Neuronal stem cell (in vitro differentiated cells): Measurements from ENCODE around the gene DOLPP1.
A peak's percentile ranks its signal among the peaks of the same experiment; 100 is the strongest.

Source experiments
- DNase-seq: peaks from one replicate; pipeline ENCODE4 v3.0.0-alpha.2; 2013; ENCODE audit warnings: low spot score
- H2AFZ ChIP-seq: one replicate; pipeline ENCODE4 v1.6.1; 2013; ENCODE audit warnings: mild to moderate bottlenecking, low read length, inconsistent platforms
- H2AK5ac ChIP-seq: 2 replicates; pipeline ENCODE4 v1.6.1; 2013; ENCODE audit warnings: low read depth, mild to moderate bottlenecking, inconsistent platforms, low read length, moderate library complexity, mixed read lengths
- H2BK120ac ChIP-seq: 2 replicates; pipeline ENCODE4 v1.6.1; 2013; ENCODE audit warnings: low read depth, mild to moderate bottlenecking, inconsistent platforms, low read length, moderate library complexity, mixed read lengths
- H2BK12ac ChIP-seq: one replicate; pipeline ENCODE4 v1.6.1; 2013; ENCODE audit warnings: low read length, inconsistent platforms
- H2BK15ac ChIP-seq: 2 replicates; pipeline ENCODE4 v1.6.1; 2013; ENCODE audit warnings: mild to moderate bottlenecking, low read length, inconsistent platforms, mixed read lengths
- H2BK5ac ChIP-seq: one replicate; pipeline ENCODE4 v1.6.1; 2013; ENCODE audit warnings: inconsistent platforms, mild to moderate bottlenecking, low read length, moderate library complexity
- H3K14ac ChIP-seq: one replicate; pipeline ENCODE4 v1.6.1; 2013; ENCODE audit warnings: low read length, inconsistent platforms
- H3K18ac ChIP-seq: 2 replicates; pipeline ENCODE4 v1.6.1; 2013; ENCODE audit warnings: low read length, inconsistent platforms
- H3K23ac ChIP-seq: 2 replicates; pipeline ENCODE4 v1.6.1; 2013; ENCODE audit warnings: low read depth, mild to moderate bottlenecking, mixed read lengths, low read length, inconsistent platforms; ENCODE audit not compliant: poor library complexity
- H3K27ac ChIP-seq: replicated peaks from 3 replicates; pipeline ENCODE4 v1.5.1; 2013; ENCODE audit warnings: low read length, inconsistent platforms
- H3K27me3 ChIP-seq, 3 experiments: 2 replicates each; pipeline ENCODE4 v1.6.1; 2013; ENCODE audit warnings: low read length in 3 of 3, mild to moderate bottlenecking in 2 of 3, inconsistent platforms in 1 of 3, low read depth in 1 of 3, mixed read lengths in 1 of 3, moderate library complexity in 1 of 3; ENCODE audit not compliant: control insufficient read depth in 3 of 3, insufficient read depth in 3 of 3
- H3K36me3 ChIP-seq, 2 donors: replicated peaks in 1 of 2; 2 replicates each; pipeline ENCODE4 v1.6.1; 2013; ENCODE audit warnings: low read length in 2 of 2; ENCODE audit not compliant: control insufficient read depth in 2 of 2, insufficient read depth in 2 of 2
- H3K4ac ChIP-seq: 2 replicates; pipeline ENCODE4 v1.6.1; 2013; ENCODE audit warnings: inconsistent platforms, mild to moderate bottlenecking, low read length, moderate library complexity
- H3K4me1 ChIP-seq, 2 donors: 1 replicate in 1 of 2; 2 replicates in 1 of 2; pipeline ENCODE4 v1.6.1; 2013; ENCODE audit warnings: low read length in 2 of 2, low read depth in 1 of 2; ENCODE audit not compliant: control insufficient read depth in 2 of 2, insufficient read depth in 1 of 2
- H3K4me2 ChIP-seq: one replicate; pipeline ENCODE4 v1.6.1; 2013; ENCODE audit warnings: mild to moderate bottlenecking, low read length, inconsistent platforms; ENCODE audit not compliant: insufficient read depth, poor library complexity, severe bottlenecking
- H3K4me3 ChIP-seq, 2 donors: 2 replicates each; pipeline ENCODE4 v1.5.1; 2013; ENCODE audit warnings: low read length in 2 of 2, mild to moderate bottlenecking in 2 of 2, inconsistent platforms in 1 of 2, moderate library complexity in 1 of 2
- H3K79me1 ChIP-seq: one replicate; pipeline ENCODE4 v1.6.1; 2013; ENCODE audit warnings: low read depth, mild to moderate bottlenecking, inconsistent platforms, low read length, moderate library complexity
- H3K9ac ChIP-seq: one replicate; pipeline ENCODE4 v1.6.1; 2013; ENCODE audit warnings: mild to moderate bottlenecking, low read depth, low read length, inconsistent platforms; ENCODE audit not compliant: poor library complexity
- H3K9me3 ChIP-seq, 2 donors: replicated peaks in 1 of 2; 2 replicates each; pipeline versions ENCODE3 to v1.6.1; 2013; ENCODE audit warnings: low read length in 2 of 2, mild to moderate bottlenecking in 2 of 2, inconsistent platforms in 1 of 2, low read depth in 1 of 2, mixed read lengths in 1 of 2, moderate library complexity in 1 of 2; ENCODE audit not compliant: control insufficient read depth in 2 of 2, insufficient read depth in 1 of 2
- H4K8ac ChIP-seq: one replicate; pipeline ENCODE4 v1.6.1; 2013; ENCODE audit warnings: low read depth, mild to moderate bottlenecking, inconsistent platforms, low read length, moderate library complexity
- H4K91ac ChIP-seq: one replicate; pipeline ENCODE4 v1.6.1; 2013; ENCODE audit warnings: low read length, low read depth, mild to moderate bottlenecking, inconsistent platforms; ENCODE audit not compliant: poor library complexity
- WGBS, 2 donors: extraction: QIAGEN DNeasy Blood & Tissue Kit; methylation state at CpG; one replicate each; pipeline ENCODE4 v1.1.7; 2013; ENCODE audit warnings: missing lambda C conversion rate in 2 of 2, mixed read lengths in 1 of 2; ENCODE audit not compliant: insufficient read length in 2 of 2, insufficient replicate concordance in 1 of 2; ENCODE audit errors: extremely low coverage in 2 of 2; 5-methylcytosine and 5-hydroxymethylcytosine counted together

Gene DOLPP1

GRCh38 chr9:129095170-129095667 lies 14.3 kb downstream of the DOLPP1 start:
- Histone ChIP-seq H3K4me1 (no peaks in the 10 kb centered on the region), H2AK5ac (no peak overlapping the region), H4K91ac (no peak overlapping the region), H3K4me2 (no peak overlapping the region), H2BK5ac (peak overlapping the region; percentile 87), H3K9me3 (no peaks in the 10 kb centered on the region), H2AFZ (no peak overlapping the region), H4K8ac (peak overlapping the region; percentile 65), H3K4ac (no peak overlapping the region), H3K36me3 (peaks cover 4 to 21% of the 10 kb centered on the region in 2 donors), H3K79me1 (no peaks in the 10 kb centered on the region), H3K23ac (peak overlapping the region; percentile 65), H2BK120ac (no peak overlapping the region), H3K4me3 (peak overlapping the region in 1 of 2 donors; percentile 35), H3K27ac (no peak overlapping the region), H3K9ac (no peak overlapping the region), H3K27me3 (no peaks in the 10 kb centered on the region), H2BK12ac (peak overlapping the region; percentile 22), H3K14ac (peak overlapping the region; percentile 38), H3K18ac (no peak overlapping the region), H2BK15ac (no peak overlapping the region)
- no CpG with 5 or more reads among the region's 21 CpGs for WGBS, 2 donors
- DNase-seq = no peak

- Histone ChIP-seq H3K27ac (no peak overlapping the region), H2AK5ac (peak overlapping the region; percentile 56), H3K79me1 (no peaks in the 10 kb centered on the region), H2AFZ (no peak overlapping the region), H3K18ac (peak overlapping the region; percentile 83), H4K8ac (no peak overlapping the region), H3K4me3 (no peak overlapping the region), H4K91ac (no peak overlapping the region), H3K9ac (peak overlapping the region; percentile 44), H3K4ac (peak overlapping the region; percentile 84), H2BK15ac (no peak overlapping the region), H3K9me3 (no peaks in the 10 kb centered on the region), H3K36me3 (peaks cover 0 to 14% of the 10 kb centered on the region in 2 donors), H3K4me2 (no peak overlapping the region), H3K27me3 (no peaks in the 10 kb centered on the region), H2BK12ac (no peak overlapping the region), H2BK5ac (no peak overlapping the region), H3K14ac (no peak overlapping the region), H3K23ac (peak overlapping the region; percentile 85), H3K4me1 (no peaks in the 10 kb centered on the region), H2BK120ac (no peak overlapping the region)
- no CpG with 5 or more reads among the region's 12 CpGs for WGBS, 2 donors
- no peak for DNase-seq
Measured at GRCh38 chr9:129095908-129096307, 15.0 kb downstream of the DOLPP1 start.

GRCh38 chr9:129097671-129098306 lies 16.9 kb downstream of the DOLPP1 start:
- Histone ChIP-seq H4K8ac (no peak overlapping the region), H3K27ac (no peak overlapping the region), H3K9me3 (no peaks in the 10 kb centered on the region), H4K91ac (no peak overlapping the region), H3K36me3 (peaks cover 0 to 13% of the 10 kb centered on the region in 2 donors), H2AFZ (no peak overlapping the region), H2BK5ac (no peak overlapping the region), H3K4me2 (no peak overlapping the region), H3K9ac (no peak overlapping the region), H2BK12ac (no peak overlapping the region), H3K4ac (no peak overlapping the region), H2BK120ac (no peak overlapping the region), H3K27me3 (no peaks in the 10 kb centered on the region), H3K23ac (peak overlapping the region; percentile 60), H3K4me3 (no peak overlapping the region), H3K18ac (no peak overlapping the region), H2BK15ac (no peak overlapping the region), H3K14ac (no peak overlapping the region), H2AK5ac (no peak overlapping the region), H3K4me1 (no peaks in the 10 kb centered on the region), H3K79me1 (peaks cover 2% of the 10 kb centered on the region)
- no peak for DNase-seq
- no CpG with 5 or more reads among the region's 16 CpGs for WGBS, 2 donors

- Histone ChIP-seq H3K14ac (no peak overlapping the region), H3K9ac (no peak overlapping the region), H2BK5ac (no peak overlapping the region), H3K4ac (no peak overlapping the region), H3K18ac (no peak overlapping the region), H3K27me3 (no peaks in the 10 kb centered on the region), H2AFZ (no peak overlapping the region), H3K79me1 (peaks cover 2% of the 10 kb centered on the region), H4K91ac (no peak overlapping the region), H4K8ac (no peak overlapping the region), H3K4me2 (no peak overlapping the region), H3K4me1 (no peaks in the 10 kb centered on the region), H3K23ac (peak overlapping the region; percentile 60), H3K9me3 (no peaks in the 10 kb centered on the region), H2AK5ac (no peak overlapping the region), H3K27ac (no peak overlapping the region), H2BK120ac (no peak overlapping the region), H2BK12ac (no peak overlapping the region), H3K36me3 (peaks cover 0 to 13% of the 10 kb centered on the region in 2 donors), H3K4me3 (no peak overlapping the region), H2BK15ac (no peak overlapping the region)
- WGBS, 2 donors = no CpG with 5 or more reads among the region's 11 CpGs
- no peak for DNase-seq
Measured at GRCh38 chr9:129098328-129098727, 17.4 kb downstream of the DOLPP1 start.
